Neutrophil (primary cell): ENCODE results near the gene TOR1A.

Source experiments
- H3K27ac ChIP-seq: fragments of 200-600 bp; sonication (generic); 2 replicates; pipeline ENCODE4 v1.5.1; 2016; ENCODE audit warnings: mild to moderate bottlenecking, moderate library complexity
- H3K27me3 ChIP-seq: fragments of 200-600 bp; sonication (generic); 2 replicates; pipeline ENCODE4 v1.6.0; 2016; ENCODE audit warnings: mild to moderate bottlenecking
- H3K36me3 ChIP-seq: fragments of 200-600 bp; sonication (generic); 2 replicates; pipeline ENCODE4 v1.5.1; 2017
- H3K4me1 ChIP-seq, 2 experiments: fragments of 200-600 bp in 1 of 2; sonication (generic) in 1 of 2; 1 replicate in 1 of 2; 2 replicates in 1 of 2; pipeline versions ENCODE4 v1.5.1 to v1.6.1; 2013 to 2016; ENCODE audit warnings: low read depth in 1 of 2, low read length in 1 of 2, mild to moderate bottlenecking in 1 of 2, moderate library complexity in 1 of 2; ENCODE audit not compliant: control insufficient read depth in 1 of 2, insufficient read depth in 1 of 2
- H3K4me3 ChIP-seq, 2 experiments: fragments of 200-600 bp in 1 of 2; sonication (generic) in 1 of 2; 1 replicate in 1 of 2; 2 replicates in 1 of 2; pipeline ENCODE4 v1.5.1; 2013 to 2016; ENCODE audit warnings: low read depth in 1 of 2, low read length in 1 of 2, mild to moderate bottlenecking in 1 of 2, moderate library complexity in 1 of 2
- H3K9me3 ChIP-seq: fragments of 200-600 bp; sonication (generic); 2 replicates; pipeline ENCODE4 v1.5.1; 2016
- TF ChIP-seq, protein P1 (sequence below): fragments of 200-600 bp; sonication (generic); IDR thresholded peaks from 2 replicates; pipeline ENCODE4 v1.5.1; 2016; ENCODE audit warnings: antibody characterized with exemption

TOR1A gene

DNA sequence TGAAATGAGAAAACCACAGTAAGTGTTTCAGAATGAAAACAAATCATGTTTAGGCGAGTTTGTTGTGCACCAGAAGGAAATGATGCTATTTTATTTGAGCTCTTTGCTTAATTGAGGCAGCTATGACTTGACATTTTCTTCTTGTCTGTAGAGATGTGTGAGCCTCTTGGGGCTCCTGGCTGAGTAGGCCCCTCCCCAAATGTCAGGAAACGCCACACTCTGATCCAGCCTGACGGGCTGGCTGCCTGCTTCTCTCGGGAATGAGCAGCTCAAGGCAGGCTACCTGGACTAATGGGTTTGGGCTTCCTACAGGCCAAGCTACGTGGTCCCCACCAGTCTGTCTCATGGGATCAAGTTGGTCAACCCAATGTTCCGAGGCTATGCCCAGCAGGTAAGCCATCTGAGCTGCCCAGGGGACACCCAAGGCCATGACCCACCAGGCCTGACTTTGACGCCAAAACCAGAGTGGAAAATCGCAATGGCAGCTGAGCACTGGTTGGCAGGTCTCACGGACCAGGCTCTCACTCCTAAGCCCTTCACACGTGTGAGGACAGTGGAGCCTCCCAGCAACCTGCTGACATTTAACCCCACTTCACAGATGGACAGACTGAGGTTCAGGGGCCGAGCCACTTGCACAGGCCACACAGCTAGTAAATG lies 41.2 kb upstream of the TOR1A start:
- Histone ChIP-seq H3K4me3 (no peak overlapping the region), H3K4me1 (peaks cover 37 to 39% of the 10 kb centered on the region in 2 experiments), H3K36me3 (peaks cover 61% of the 10 kb centered on the region), H3K9me3 (no peaks in the 10 kb centered on the region), H3K27ac (peak overlapping the region; percentile 31), H3K27me3 (no peaks in the 10 kb centered on the region)
- TF ChIP-seq, protein P1, sequence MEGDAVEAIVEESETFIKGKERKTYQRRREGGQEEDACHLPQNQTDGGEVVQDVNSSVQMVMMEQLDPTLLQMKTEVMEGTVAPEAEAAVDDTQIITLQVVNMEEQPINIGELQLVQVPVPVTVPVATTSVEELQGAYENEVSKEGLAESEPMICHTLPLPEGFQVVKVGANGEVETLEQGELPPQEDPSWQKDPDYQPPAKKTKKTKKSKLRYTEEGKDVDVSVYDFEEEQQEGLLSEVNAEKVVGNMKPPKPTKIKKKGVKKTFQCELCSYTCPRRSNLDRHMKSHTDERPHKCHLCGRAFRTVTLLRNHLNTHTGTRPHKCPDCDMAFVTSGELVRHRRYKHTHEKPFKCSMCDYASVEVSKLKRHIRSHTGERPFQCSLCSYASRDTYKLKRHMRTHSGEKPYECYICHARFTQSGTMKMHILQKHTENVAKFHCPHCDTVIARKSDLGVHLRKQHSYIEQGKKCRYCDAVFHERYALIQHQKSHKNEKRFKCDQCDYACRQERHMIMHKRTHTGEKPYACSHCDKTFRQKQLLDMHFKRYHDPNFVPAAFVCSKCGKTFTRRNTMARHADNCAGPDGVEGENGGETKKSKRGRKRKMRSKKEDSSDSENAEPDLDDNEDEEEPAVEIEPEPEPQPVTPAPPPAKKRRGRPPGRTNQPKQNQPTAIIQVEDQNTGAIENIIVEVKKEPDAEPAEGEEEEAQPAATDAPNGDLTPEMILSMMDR = no peak

GRCh38 chr9:129863059-129863690 lies 39.2 kb upstream of the TOR1A start:
- H3K4me1 ChIP-seq = peaks cover 20 to 22% of the 10 kb centered on the region in 2 experiments
- H3K27ac ChIP-seq = peak overlapping the region; percentile 73
- peaks cover 60% of the 10 kb centered on the region for H3K36me3 ChIP-seq

GRCh38 chr9:129861447-129861827 lies 37.5 kb upstream of the TOR1A start:
- H3K27me3 ChIP-seq = no peaks in the 10 kb centered on the region
- H3K4me3 ChIP-seq = no peak overlapping the region
- H3K36me3 ChIP-seq = peaks cover 59% of the 10 kb centered on the region
- TF ChIP-seq, protein P1 = no peak
- no peak overlapping the region for H3K27ac ChIP-seq
- no peaks in the 10 kb centered on the region for H3K9me3 ChIP-seq
- peaks cover 12 to 15% of the 10 kb centered on the region in 2 experiments for H3K4me1 ChIP-seq

More at GRCh38 chr9:129863059-129863690, 39.2 kb upstream of the TOR1A start:
- H3K9me3 ChIP-seq = no peaks in the 10 kb centered on the region
- TF ChIP-seq, protein P1 = no peak
- no peak overlapping the region for H3K4me3 ChIP-seq
- H3K27me3 ChIP-seq = no peaks in the 10 kb centered on the region

- TF ChIP-seq, protein P1 = no peak
- Histone ChIP-seq H3K27ac (no peak overlapping the region), H3K4me1 (peaks cover 8 to 15% of the 10 kb centered on the region in 2 experiments), H3K4me3 (no peak overlapping the region), H3K36me3 (peaks cover 59% of the 10 kb centered on the region), H3K27me3 (no peaks in the 10 kb centered on the region), H3K9me3 (no peaks in the 10 kb centered on the region)
Observed at GRCh38 chr9:129860653-129861446, 36.9 kb upstream of the TOR1A start.

DNA sequence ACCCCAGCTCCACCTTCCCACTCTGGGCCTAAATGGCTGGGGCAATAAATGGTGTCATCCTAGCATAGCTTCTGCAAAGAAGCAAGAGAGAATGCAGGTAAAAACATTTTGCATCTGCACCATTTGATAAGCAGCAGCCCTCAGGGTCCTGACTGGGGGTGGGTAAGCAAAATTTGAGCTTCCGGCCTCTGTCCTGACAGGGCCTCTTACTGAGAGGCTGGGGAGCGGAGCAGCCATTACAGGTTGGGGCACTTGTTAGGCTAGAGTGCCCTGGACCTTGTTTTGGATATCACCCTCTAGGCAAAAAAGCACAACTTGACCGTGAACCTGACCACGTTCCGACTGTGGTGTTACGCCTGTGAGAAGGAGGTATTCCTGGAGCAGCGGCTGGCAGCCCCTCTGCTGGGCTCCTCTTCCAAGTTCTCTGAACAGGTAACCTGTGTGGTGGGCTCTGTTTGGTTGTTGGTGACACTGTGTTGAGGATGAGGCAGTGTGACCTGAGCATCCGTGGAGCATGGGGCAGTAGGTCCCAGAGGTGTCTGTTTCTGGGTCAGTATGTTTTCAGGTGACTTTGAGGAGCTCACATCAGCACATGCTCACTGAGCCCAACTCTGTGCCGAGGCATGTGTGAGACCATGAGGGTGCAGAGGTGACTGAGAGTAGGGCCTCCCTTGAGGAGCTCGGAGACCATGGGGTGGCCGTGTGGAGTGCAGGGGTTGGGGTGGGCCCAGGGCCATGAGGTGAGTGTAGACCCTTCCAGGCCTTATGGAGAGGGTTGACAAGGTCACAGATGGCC lies 34.4 kb upstream of the TOR1A start:
- no peak overlapping the region for H3K27ac ChIP-seq

More for the DNA sequence above, 34.4 kb upstream of the TOR1A start:
- Histone ChIP-seq H3K27me3 (no peaks in the 10 kb centered on the region), H3K36me3 (peaks cover 54% of the 10 kb centered on the region), H3K4me3 (no peak overlapping the region), H3K4me1 (peaks cover 21 to 22% of the 10 kb centered on the region in 2 experiments), H3K9me3 (no peaks in the 10 kb centered on the region)
- TF ChIP-seq, protein P1 = no peak
